HG03521 (cell line): ENCODE measurements around the gene VTN.
A peak's percentile ranks its signal among the peaks of the same experiment; 100 is the strongest.

Source experiments
- ATAC-seq: cut with Tn5 transposase; IDR thresholded peaks from one replicate; pipeline ENCODE4 v1.9.1; 2021; ENCODE audit warnings: mild to moderate bottlenecking, moderate library complexity; ENCODE audit not compliant: unreplicated experiment

The VTN gene

DNA sequence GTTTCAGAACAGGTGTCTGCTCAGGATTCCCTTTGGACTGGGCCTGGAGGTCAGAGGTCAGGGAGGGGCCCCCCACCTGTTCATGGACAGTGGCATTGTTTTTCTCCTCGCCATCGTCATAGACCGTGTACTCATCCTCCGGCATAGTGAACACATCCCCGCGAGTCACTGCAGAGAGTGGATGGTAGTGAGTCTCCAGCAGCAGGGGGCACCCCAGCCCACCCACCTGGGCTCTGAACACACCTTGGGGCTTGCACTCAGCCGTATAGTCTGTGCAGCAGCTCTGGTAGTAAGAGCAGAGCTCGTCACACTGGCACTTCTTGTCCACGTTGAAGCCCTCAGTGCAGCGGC lies 448 bp downstream of the VTN start:
- no peak for ATAC-seq

DNA sequence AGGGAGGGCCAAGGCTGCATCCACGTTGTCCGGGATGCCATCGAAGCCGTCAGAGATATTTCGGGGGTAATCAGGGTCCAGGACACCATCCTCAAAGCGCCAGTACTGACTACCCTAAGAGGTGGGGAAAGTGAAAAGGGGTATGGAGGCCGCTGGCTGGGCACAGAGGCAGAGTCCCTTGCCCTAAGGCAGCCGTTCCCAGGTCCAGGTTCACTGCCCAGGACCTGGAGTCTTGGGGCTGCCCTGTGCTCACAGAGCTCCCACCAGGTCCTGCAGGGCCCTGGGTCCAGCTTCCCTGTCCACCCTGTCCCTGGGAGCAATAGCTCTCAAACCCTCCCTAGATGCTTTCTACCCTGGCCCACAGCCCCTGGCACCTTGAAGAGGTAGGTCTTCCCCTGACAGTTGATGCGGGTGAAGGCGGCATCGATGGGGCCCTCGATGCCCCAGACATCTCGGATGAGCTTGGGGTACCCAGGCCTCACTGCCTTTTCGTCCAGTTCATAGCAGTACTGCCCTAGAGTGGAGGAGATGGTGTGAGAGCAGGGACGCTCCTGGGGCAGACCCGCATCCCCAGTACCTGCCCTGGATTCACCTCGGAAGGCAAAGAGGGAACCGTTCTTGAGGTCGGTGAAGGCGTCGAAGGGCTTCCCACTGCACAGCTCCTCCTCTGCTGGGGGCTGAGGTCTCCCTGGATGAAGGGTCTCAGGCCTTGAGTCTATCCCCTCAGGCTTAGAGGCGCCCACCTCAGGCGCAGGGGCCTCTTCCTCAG lies 1.0 kb downstream of the VTN start:
- no peak for ATAC-seq

- no peak for ATAC-seq
These were observed 1.7 kb downstream of the VTN start for GRCh38 chr17:28368306-28368831.

DNA sequence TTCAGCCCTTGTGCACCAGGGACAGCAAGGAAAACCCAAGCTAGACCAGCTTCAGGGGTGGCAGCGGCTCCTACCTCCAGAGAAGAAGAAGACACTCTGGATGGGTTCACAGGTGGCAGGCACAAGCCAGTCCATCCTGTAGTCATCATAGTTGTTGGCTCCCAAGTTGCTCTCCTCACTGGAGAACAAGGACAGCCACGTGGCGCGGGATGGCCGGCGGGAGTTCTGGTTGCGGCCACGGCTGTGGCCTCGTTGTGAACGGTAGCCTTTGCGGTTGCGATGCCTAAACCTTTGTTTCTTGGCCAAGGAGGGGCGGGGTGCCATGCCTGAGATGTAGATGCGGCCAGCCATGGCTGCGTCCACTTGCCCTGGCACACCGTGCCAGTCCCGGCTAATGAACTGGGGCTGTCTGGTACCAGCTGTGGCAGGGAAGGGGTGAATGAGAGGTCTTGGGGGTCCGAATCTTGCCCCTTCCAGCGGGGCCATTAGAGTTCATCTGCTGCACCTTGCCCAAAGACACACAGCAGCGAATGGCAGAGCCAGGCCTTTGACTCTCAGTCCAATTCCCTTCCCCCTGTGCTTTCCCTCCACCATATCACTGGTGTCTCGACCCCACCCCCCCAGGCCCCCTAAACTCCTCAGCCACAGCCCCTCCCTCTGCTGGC lies 2.3 kb downstream of the VTN start:
- ATAC-seq, result no peak

- no peak for ATAC-seq
These were observed 3.5 kb downstream of the VTN start for GRCh38 chr17:28366605-28367004.

DNA sequence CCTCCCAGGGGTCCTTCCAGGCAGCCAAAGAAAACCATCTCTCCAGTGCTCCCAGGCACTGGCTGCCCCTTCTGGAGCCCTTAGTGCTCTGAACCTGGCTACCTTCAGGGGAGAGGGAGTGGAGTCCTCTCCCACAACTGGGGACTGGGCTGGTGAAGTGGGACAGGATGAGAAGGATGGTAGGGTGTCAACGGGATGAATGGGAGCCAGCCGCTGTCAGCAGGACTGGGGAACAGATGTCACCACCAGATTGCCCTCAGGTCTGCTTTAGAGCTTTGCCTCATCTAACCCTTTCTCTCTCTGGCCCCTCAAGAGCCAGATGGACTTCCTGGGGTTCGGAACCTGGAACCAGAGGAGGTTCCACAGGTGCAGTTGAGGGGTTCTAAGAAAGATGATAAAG lies 4.6 kb downstream of the VTN start:
- no peak for ATAC-seq

GRCh38 chr17:28364665-28365363 lies 5.3 kb downstream of the VTN start, which contains the start of gene SEBOX:
Gene SEBOX, minus strand, starts transcription at chr17:28365199. Its CDS starts 48 bp downstream, at chr17:28365151.
- no peak for ATAC-seq

GRCh38 chr17:28363776-28364650 lies 6.1 kb downstream of the VTN start:
- no peak for ATAC-seq

DNA sequence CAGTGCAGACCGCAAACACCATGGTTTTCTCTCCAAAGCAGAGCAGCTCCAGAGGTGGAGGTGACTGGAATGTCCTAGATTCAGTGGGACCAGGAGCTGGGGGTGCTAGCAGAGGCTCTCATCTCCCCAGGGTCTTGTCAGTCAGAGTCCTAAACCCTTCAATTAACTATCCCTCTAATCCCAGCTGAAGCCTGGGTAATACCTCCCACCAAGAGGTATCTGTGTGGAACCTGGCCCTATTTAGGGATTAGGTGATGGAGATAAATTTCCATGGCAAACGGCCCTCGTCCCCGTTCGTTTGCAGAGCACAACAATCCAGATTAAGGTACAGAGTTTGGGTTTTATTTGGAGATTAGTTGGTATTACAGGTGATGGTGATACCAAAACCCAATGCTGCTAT lies 6.9 kb downstream of the VTN start:
- no peak for ATAC-seq

DNA sequence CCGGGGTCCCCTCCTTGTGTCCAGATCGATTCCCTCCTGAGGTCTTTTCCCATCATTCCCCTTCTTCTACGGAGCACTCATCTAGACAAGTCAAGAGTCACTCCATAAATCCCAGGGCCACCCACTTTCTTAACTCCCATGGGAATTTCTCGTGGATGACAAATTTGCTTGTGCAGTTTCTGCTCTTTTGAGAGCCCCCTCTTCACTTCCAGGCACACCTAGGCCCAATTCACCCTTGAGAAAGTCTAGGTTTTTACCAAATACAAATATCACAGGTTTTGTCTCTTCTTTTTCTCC lies 12.3 kb downstream of the VTN start:
- no peak for ATAC-seq

DNA sequence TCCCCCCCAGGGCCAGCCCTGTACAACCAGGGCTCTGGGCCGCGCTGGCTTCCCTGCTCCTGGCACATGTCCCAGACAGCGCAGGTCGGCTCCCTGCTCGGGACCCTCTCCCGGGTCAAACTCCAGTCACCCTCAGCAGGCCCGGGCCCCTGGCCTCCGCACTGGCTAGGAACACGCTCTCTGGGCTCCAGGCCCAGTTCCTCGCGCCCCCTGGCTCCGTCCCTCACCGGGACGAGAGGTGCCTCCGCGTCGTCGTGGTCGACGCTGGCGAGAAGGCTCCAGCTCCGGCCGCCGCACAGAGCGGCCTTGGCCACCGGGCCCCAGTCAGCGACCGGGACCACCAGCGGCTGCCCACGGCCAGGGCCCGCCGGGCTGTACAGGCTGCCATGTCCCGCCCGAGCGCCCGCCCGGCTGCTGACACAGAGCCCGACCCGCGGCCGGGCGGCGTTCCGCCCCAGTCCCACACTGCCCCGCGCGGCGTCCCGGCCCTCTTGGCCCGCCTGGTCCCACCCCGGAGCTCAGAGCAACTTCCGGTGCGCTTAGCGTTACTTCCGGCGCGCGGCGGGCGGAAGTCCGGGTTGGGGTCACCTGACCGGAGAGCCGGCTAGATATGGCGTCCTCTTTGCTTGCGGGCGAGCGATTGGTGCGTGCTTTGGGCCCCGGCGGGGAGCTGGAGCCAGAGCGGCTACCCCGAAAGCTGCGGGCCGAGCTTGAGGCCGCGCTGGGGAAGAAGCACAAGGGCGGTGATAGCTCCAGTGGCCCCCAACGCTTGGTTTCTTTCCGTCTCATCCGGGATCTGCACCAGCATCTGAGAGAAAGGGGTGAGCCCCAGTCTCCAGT lies 12.8 kb downstream of the VTN start, which contains the start of gene POLDIP2:
TSS of gene POLDIP2 (minus strand) at position 467 of the 840 bp plus-strand sequence. CDS start at position 388, 79 bp downstream.
- peak; percentile 97 for ATAC-seq

GRCh38 chr17:28350271-28350670 lies 19.8 kb downstream of the VTN start:
- ATAC-seq, result no peak

DNA sequence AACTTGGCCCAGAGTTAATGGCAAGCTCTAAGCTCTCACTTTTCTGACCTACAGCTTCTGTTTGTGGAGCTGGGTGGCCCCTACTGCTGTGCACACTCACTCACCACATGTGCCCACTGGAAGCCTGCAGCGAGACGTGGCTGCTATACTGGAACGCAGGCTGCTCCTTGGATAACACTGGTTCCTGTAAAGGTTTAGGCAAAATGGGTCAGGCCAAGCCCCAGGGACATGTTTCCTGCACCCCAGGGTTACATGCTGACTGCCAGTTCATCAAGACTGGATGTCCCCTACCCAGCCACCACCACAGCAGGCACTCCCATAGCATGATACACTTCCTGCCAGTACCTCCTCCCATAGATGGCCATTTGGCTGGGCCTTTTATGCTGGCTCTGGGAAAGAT lies 21.1 kb downstream of the VTN start:
- ATAC-seq, result no peak

DNA sequence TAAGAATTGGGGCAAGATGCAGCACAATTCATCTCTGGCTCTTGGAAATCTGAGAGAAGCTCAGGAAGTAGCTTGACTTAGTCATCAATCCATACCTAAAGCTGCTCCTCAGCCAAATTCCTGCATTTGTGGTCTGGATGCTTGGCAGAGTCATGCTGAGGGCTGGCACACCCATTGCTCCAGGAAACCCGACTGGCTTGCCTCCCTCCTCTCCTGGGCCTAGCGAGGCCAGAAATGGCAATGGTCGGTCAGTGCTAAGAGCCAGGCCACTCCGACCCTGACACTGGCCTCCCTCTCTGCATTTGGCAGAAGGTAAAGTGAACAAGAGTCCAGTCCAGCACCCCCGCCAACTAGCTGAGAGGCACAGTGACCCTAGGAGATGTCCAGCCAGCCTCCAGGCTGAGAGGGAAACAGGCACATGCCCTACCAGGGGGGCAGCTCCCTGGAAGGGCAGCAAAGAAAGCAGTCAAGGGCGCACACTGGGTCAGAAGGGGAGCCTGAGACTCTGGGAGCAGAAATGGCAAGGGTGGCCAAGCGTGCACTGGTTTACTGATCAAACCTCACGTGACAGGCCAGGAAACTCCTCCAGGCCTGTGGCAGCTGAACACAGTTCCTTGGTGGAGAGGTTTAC lies 22.7 kb downstream of the VTN start:
- no peak for ATAC-seq

- ATAC-seq, result no peak
These were observed 23.3 kb downstream of the VTN start for GRCh38 chr17:28346746-28347246.

DNA sequence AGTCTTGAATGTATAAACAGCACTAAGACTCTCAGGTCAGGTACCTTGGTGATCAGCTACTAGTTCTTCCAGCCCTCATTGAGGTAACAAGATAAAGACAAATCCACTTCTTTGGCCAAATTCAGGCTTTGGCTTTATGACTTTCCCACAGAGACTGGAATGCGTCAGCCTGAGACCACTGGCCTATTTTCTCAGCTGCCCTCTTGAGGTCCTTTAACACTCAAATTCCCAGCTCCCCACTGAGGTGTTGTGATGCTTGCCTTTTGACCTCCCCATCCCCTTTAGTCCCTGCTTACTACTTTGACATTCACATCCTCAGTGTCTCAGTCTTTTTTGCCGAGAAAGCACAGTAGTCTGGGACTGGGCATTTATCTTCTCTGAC lies 23.9 kb downstream of the VTN start:
- ATAC-seq, result no peak

GRCh38 chr17:28345419-28346198 lies 24.5 kb downstream of the VTN start:
- no peak for ATAC-seq

DNA sequence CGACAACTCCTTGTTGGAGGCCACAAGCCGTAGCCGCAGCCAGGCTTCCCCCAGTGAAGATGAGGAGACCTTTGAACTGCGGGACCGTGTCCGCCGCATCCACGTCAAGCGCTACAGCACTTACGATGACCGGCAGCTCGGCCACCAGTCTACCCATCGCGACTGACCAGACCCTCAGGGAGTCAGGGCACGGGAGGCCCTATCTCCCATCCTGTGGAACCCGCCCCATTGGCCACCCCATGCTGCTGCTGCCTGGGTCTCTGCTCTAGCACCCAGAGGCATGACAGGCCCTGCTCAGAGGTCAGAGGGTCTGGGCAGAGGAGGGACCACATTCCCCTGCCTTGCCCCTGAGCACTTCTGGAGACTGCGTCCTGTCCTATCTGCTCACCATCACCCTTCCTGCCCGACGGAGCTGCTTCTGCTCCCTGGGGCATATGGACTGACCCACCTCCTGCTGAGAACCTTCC lies 25.6 kb downstream of the VTN start:
- ATAC-seq, result no peak
